Head of caudate nucleus (tissue), 42 donors: ENCODE results near the gene CYP1A1.

Experiments
- DNase-seq, 42 donors: peaks; one replicate each; pipeline versions ENCODE4 v3.0.0 to v3.0.0-alpha.2; 2020 to 2021; ENCODE audit warnings: mixed read lengths in 7 of 42
- intact Hi-C: fragments of 100-400 bp; cut with DNase I; formaldehyde crosslinking; loops from one replicate; pipeline ENCODE4 v1.15.0; 2022

Gene CYP1A1

DNA sequence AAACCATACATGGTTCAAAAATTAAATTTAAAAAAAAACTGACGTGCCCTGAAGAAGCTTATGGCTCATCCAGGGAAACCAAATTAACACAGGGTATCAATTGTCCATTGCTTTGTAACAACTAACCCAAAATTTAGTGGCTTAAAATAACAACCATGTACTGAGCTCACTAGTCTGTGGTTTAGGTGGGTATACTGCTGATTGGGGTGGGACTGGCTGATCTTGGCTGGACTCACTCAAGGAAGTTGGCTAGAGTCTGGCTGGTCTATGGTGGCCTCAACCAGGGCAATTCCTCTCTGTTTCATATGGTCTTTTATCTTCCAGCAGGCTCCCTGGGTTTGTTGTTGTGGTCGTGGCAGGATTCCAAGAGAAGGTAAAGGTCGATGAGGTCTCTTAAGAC lies 15.4 kb downstream of the CYP1A1 start:
- intact Hi-C loops: no loop called here
- DNase-seq: peak in 1 of 42 donors; percentile 4

DNA sequence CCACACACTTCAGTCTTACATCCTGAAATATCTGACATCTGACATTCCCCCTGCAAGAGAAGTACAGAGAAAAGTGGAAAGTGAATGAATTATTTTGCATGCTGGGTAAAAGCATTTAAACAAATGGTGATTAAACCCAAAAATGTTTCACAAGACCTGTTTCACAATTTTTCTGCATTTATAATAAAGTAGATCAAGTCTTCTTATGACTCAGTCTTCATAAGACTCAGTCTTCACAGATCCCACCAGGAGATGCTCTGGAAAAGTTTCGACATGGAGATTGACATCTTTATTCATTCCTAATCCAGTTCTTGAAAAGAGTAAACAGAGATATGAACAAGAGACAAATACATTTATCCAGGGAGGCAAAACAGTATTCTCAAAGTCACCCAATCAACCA lies 16.3 kb downstream of the CYP1A1 start:
- intact Hi-C loops: no loop called here
- DNase-seq: no peak

DNA sequence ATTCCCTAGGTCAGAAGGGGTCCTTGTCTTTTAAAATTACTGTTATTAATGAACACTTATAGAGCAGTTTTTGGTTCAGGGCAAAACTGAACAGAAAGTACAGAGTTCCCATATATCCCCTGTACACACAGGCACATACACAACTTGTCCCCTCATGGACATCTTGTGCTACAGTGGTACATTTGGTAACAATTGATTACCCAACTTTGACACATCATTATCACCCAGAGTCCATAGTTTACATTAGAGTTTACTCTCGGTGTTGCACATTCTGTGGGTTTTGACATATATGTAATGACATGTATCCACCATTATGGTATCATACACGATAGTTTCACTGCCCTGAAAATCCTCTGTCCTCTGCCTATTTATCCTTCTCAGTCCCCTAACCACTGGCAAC lies 28.5 kb downstream of the CYP1A1 start:
- no peak for DNase-seq
- intact Hi-C loops: loop anchor here (10.0 kb wide), 1 partner anchor 62 kb away; no protein-coding TSS in a partner anchor

DNA sequence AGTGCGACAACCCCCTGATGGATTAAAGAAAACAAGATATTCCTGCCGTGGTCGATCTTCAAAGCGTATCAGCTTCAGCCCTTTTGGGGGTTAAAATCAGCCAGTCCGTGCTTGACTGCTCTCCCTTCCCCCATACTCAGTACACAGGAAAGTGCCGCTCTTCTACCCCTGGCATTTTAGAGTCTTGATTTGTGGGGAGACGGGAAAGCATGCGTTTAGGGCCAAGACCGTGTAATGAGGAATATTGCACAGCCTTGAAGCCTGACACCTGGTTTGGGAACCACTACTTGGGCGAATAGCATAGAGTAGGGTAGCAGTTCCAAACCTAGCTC lies 29.0 kb downstream of the CYP1A1 start:
- intact Hi-C loops: loop anchor here (10.0 kb wide), 1 partner anchor 62 kb away; no protein-coding TSS in a partner anchor
- DNase-seq: no peak

DNA sequence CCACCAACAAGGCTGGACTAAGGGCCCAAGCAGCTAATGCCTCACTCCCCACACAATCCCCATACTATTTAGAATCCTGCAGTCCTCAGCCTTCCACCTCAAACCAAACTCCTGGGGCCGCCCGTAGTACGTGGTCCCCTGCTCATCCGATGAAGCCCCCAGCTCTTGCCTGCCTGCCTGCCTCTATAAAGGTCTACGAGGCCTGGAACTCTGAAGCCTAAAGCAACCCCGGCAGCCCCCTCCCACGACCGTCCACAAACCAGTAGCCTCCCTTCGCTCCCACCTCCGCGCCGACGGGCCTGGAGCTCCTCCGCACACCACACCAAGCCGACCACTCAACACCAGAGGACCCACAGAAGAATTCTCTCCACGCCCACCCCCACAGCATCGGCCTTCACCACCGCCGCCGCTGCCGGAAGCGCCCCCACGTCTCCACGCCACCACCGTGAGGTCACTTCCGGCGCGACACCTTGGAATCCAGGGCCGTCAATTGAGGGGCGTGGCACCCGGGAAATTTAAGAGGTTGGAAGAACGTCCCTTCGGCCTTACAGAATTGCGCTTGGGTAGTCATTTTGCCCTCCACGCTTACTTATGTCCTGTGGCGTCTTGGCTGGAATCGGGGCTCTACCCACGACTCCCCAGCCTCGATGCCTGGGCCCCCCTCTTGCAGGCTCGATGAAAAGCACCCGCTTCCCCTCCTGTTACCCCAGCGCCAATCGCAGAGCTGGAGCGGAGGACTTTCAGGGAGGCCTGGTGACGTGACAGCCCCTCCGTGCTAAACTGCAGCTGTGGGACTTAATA lies 29.5 kb downstream of the CYP1A1 start, which contains the start of gene EDC3:
EDC3 (minus strand) TSS at position 428 of the 801 bp plus-strand sequence. CDS start 20,900 bp downstream, outside the sequence.
- peak; percentile 84 to 97 (median 92) for DNase-seq
- intact Hi-C loops: loop anchor here (10.0 kb wide), 1 partner anchor 61 kb away; no protein-coding TSS in a partner anchor

DNA sequence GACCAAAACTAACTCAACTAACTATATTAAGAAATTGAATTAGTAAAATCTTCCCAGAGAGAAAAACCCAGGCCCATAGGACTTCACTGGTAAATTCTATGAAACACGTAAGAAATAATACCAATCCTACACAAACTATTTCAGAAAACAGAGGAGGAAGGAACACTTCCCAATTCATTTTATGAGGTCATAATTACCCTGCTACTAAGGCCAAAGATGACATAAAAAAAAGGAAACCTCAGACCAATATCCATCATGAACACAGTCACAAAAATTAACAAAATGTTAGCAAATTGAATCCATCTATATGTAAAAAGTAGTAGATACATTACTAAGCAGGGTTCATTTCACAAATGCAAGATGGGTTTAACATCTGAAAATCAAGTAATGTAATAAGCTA lies 33.0 kb downstream of the CYP1A1 start:
- intact Hi-C loops: loop anchor here (10.0 kb wide), 1 partner anchor 58 kb away; no protein-coding TSS in a partner anchor
- no peak for DNase-seq

DNA sequence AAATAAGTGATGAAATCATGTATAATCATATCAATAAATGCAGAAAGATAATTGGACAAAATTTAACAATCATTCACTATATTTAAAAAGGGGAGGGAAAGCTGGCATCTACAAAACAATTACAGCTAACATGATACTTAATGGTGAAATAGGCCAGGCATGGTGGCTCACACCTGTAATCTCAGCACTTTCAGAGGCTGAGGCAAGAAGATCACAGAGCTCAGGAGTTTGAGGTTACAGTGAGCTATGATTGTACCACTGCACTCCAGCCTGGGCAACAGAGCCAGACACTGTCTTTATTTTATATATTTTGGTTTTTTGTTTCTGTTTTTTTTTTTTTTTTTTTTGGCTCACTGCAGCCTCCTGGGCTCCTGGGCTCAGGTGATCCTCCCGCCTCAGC lies 41.6 kb downstream of the CYP1A1 start:
- DNase-seq: no peak
- intact Hi-C loops: no loop called here

DNA sequence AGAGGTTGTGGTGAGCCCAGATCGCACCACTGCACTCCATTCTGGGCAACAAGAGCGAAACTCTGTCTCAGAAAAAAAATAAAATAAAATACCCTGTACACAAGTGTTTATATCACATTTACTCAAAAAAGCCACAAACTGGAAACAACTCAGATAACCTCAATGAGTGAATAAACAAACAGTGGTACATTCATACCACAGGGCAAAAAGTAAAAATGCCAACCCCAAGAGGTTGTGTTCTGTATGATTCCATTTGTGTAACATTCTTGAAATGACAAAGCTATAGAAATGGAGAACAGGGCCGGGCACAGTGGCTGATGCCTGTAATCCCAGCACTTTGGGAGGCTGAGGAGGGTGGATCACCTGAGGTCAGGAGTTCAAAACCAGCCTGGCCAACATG lies 42.4 kb downstream of the CYP1A1 start:
- DNase-seq: no peak
- intact Hi-C loops: no loop called here

DNA sequence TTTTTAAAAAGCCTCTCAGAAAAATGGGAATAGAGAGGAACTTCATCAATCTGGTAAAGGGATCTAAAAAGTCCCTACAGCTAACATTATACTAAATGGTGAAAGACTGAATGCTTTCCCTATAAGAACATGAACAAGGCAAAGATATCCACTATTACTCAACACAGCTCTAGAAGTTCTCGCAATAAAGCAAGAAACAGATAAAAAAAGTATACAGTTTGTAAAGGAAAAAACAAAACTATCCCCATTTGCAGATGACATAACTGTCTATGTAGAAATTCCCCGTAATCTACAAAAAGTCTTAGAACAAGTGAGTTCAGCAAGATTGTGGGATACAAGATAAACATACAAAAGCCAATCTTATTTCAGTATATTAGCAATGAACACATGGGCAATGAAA lies 44.9 kb downstream of the CYP1A1 start:
- intact Hi-C loops: no loop called here
- no peak for DNase-seq

DNA sequence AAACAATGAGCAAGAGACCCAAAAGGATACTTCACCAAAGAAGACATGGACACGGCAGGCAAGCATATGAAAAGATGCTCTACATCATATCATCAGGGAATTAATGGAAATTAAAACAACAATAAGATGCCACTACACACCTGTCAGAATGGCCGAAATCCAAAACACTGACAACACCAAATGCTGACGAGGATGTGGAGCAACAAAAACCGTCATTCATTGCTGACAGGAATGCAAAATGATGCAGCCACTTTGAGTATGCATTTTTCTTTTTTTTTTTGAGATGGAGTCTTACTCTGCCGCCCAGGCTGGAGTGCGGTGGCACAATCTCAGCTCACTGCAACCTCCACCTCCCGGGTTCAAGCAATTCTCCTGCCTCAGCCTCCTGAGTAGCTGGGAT lies 48.5 kb downstream of the CYP1A1 start:
- no peak for DNase-seq
- intact Hi-C loops: no loop called here

DNA sequence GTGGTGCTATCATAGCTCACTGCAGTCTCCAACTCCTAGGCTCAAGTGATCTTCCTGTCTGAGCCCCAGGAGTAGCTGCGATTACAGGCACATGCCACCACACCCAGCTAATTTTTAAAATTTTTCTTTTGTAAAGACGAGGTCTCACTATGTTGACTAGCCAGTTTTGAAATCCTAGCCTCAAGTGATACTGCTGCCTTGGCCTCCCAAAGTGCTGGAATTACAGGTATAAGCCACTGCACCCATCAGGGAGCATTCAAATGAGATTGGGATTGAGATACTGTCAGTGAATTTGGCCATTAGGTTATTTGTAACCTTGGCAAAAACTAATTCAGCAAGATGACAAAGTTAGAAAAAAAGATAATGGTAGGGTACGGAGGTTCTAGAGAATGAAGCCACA lies 51.2 kb downstream of the CYP1A1 start:
- DNase-seq: no peak
- intact Hi-C loops: no loop called here

DNA sequence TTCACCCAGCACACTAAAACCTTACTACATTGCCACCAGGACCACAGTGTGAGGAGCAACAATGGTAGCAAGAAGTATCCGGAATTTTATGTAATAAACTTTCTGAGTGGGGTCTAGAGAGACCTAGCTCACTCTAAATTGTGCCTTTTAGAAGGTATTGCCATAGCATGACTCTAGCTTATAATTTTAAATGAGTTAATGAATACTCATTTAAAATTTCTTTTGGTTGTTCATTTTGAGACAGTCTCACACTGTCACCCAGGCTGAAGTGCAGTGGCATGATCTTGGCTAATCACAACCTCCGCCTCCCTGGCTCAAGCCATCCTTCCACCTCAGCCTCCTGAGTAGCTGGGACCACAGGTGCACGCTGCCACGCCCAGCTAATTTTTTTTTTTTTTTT lies 55.7 kb downstream of the CYP1A1 start:
- intact Hi-C loops: no loop called here
- no peak for DNase-seq
